HL-60 (cell line): ENCODE data around the gene LAMA2.

Experiments used
- DNase-seq, 2 experiments: peaks; one replicate each; pipeline ENCODE4 v3.0.0-alpha.2; 2010 to 2020; ENCODE audit warnings: low read depth in 1 of 2, low spot score in 1 of 2
- H3K27ac ChIP-seq: fragments of 250-450 bp; sonication (Bioruptor Pico); replicated peaks from 2 replicates; pipeline ENCODE4 v1.5.1; 2020; ENCODE audit warnings: mild to moderate bottlenecking, moderate library complexity
- H3K27me3 ChIP-seq: fragments of 250-450 bp; sonication (Bioruptor Pico); 2 replicates; pipeline ENCODE4 v1.5.1; 2021; ENCODE audit warnings: mild to moderate bottlenecking, moderate library complexity; ENCODE audit not compliant: insufficient read depth, poor library complexity, severe bottlenecking
- H3K4me3 ChIP-seq: replicated peaks from 2 replicates; pipeline ENCODE4 v1.5.1; 2011; ENCODE audit warnings: mild to moderate bottlenecking, control low read depth, low read length; ENCODE audit not compliant: insufficient read depth
- CTCF ChIP-seq: IDR thresholded peaks from one replicate; pipeline ENCODE4 v1.5.1; 2011; ENCODE audit warnings: low read length, control low read depth, inconsistent platforms; ENCODE audit not compliant: insufficient read depth
- GABPA ChIP-seq: IDR thresholded peaks from 2 replicates; pipeline ENCODE4 v1.6.1; 2012; ENCODE audit warnings: low read depth
- POLR2AphosphoS5 ChIP-seq: IDR thresholded peaks from 2 replicates; pipeline ENCODE4 v1.6.1; 2012; ENCODE audit warnings: low read depth
- REST ChIP-seq: IDR thresholded peaks from 2 replicates; pipeline ENCODE4 v1.6.1; 2012; ENCODE audit warnings: low read depth; ENCODE audit not compliant: insufficient replicate concordance
- SPI1 ChIP-seq: IDR thresholded peaks from 2 replicates; pipeline ENCODE4 v1.6.1; 2012; ENCODE audit warnings: low read depth, mild to moderate bottlenecking, borderline replicate concordance

The LAMA2 gene

GRCh38 chr6:129516005-129516404, 633.1 kb downstream of the LAMA2 start:
- Histone ChIP-seq H3K4me3 (no peak overlapping the region), H3K27me3 (no peaks in the 10 kb centered on the region), H3K27ac (no peak overlapping the region)
- TF ChIP-seq SPI1 (no peak), CTCF (no peak), REST (no peak), POLR2AphosphoS5 (no peak), GABPA (no peak)
- no peak for DNase-seq

GRCh38 chr6:129516787-129517186, 633.8 kb downstream of the LAMA2 start:
- H3K27ac ChIP-seq = no peak overlapping the region
- no peak for TF ChIP-seq CTCF
- no peak for TF ChIP-seq SPI1
- no peak for TF ChIP-seq REST
- TF ChIP-seq GABPA = no peak
- no peak for TF ChIP-seq POLR2AphosphoS5
- DNase-seq = no peak
- no peak overlapping the region for H3K4me3 ChIP-seq
- H3K27me3 ChIP-seq = no peaks in the 10 kb centered on the region

- H3K4me3 ChIP-seq = no peak overlapping the region
- no peaks in the 10 kb centered on the region for H3K27me3 ChIP-seq
- no peak for DNase-seq
- no peak for TF ChIP-seq REST
- TF ChIP-seq GABPA = no peak
- TF ChIP-seq CTCF = no peak
- TF ChIP-seq SPI1 = no peak
- no peak for TF ChIP-seq POLR2AphosphoS5
- H3K27ac ChIP-seq = no peak overlapping the region
Observed at GRCh38 chr6:129517288-129517687, 634.4 kb downstream of the LAMA2 start.
